Measurements from ENCODE around the gene OSBPL10. TPM values are rescaled to one million over a fixed set of nuclear protein-coding genes. Genes with fewer than 3 reads are reported as not detected.

The OSBPL10 gene
- total and polyA plus RNA-seq, 2 experiments from 2014 or later, result 2.2 to 7.7 TPM

- no peak for DNase-seq (ENCODE audit: low read depth in 1 of 2, low spot score in 1 of 2)
- H3K36me3 ChIP-seq, result no peaks in the 10 kb centered on the region
- H3K27me3 ChIP-seq, result no peaks in the 10 kb centered on the region
- H3K4me1 ChIP-seq (ENCODE audit: low read depth), result peaks cover 12% of the 10 kb centered on the region
- H3K27ac ChIP-seq, result no peak overlapping the region
- H3K9me3 ChIP-seq (ENCODE audit: low read depth), result no peaks in the 10 kb centered on the region
- no peak for TF ChIP-seq CTCF (IDR thresholded peaks at IDR 0.05; ENCODE audit: low read depth, low read length)
- no peak overlapping the region for H3K4me3 ChIP-seq
Measured at GRCh38 chr3:31810991-31811433, 170.1 kb downstream of the OSBPL10 start.

GRCh38 chr3:31808143-31808720 lies 172.8 kb downstream of the OSBPL10 start:
- Histone ChIP-seq H3K36me3 (no peaks in the 10 kb centered on the region), H3K9me3 (ENCODE audit: low read depth) (no peaks in the 10 kb centered on the region), H3K4me3 (no peak overlapping the region), H3K27me3 (no peaks in the 10 kb centered on the region), H3K4me1 (ENCODE audit: low read depth) (no peaks in the 10 kb centered on the region), H3K27ac (no peak overlapping the region)
- DNase-seq (ENCODE audit: low read depth in 1 of 2, low spot score in 1 of 2), result no peak
- TF ChIP-seq CTCF (IDR thresholded peaks at IDR 0.05; ENCODE audit: low read depth, low read length), result no peak

- H3K4me1 ChIP-seq (ENCODE audit: low read depth), result no peaks in the 10 kb centered on the region
- no peaks in the 10 kb centered on the region for H3K36me3 ChIP-seq
- no peak overlapping the region for H3K27ac ChIP-seq
- no peaks in the 10 kb centered on the region for H3K9me3 ChIP-seq (ENCODE audit: low read depth)
- DNase-seq (ENCODE audit: low read depth in 1 of 2, low spot score in 1 of 2), result no peak
- no peak for TF ChIP-seq CTCF (IDR thresholded peaks at IDR 0.05; ENCODE audit: low read depth, low read length)
- no peaks in the 10 kb centered on the region for H3K27me3 ChIP-seq
- H3K4me3 ChIP-seq, result no peak overlapping the region
Measured at GRCh38 chr3:31804251-31805051, 176.6 kb downstream of the OSBPL10 start.

GRCh38 chr3:31802981-31803740 lies 177.9 kb downstream of the OSBPL10 start:
- no peak for DNase-seq (ENCODE audit: low read depth in 1 of 2, low spot score in 1 of 2)
- TF ChIP-seq CTCF (IDR thresholded peaks at IDR 0.05; ENCODE audit: low read depth, low read length), result no peak
- no peaks in the 10 kb centered on the region for H3K9me3 ChIP-seq (ENCODE audit: low read depth)
- H3K4me1 ChIP-seq (ENCODE audit: low read depth), result no peaks in the 10 kb centered on the region
- no peaks in the 10 kb centered on the region for H3K36me3 ChIP-seq
- H3K27ac ChIP-seq, result no peak overlapping the region
- no peaks in the 10 kb centered on the region for H3K27me3 ChIP-seq
- no peak overlapping the region for H3K4me3 ChIP-seq

- DNase-seq (ENCODE audit: low read depth in 1 of 2, low spot score in 1 of 2), result no peak
- Histone ChIP-seq H3K27me3 (no peaks in the 10 kb centered on the region), H3K4me3 (no peak overlapping the region), H3K9me3 (ENCODE audit: low read depth) (no peaks in the 10 kb centered on the region), H3K36me3 (no peaks in the 10 kb centered on the region), H3K27ac (no peak overlapping the region), H3K4me1 (ENCODE audit: low read depth) (no peaks in the 10 kb centered on the region)
- TF ChIP-seq CTCF (IDR thresholded peaks at IDR 0.05; ENCODE audit: low read depth, low read length), result no peak
Measured at GRCh38 chr3:31800436-31800835, 180.6 kb downstream of the OSBPL10 start.

All from cardiac muscle cell (in vitro differentiated cells and primary cell).